K562 (cell line): ENCODE measurements around the gene GCN1. TPM values are rescaled to one million over a fixed set of nuclear protein-coding genes. Genes with fewer than 3 reads are reported as not detected.

Source experiments
- ARID2 ChIP-seq: fragments of 450-650 bp; IDR thresholded peaks from 2 replicates; pipeline ENCODE4 v1.6.1; 2017; ENCODE audit warnings: antibody characterized with exemption, mild to moderate bottlenecking
- BRCA1 ChIP-seq, 2 experiments: fragments of 450-650 bp in 1 of 2; sonication (generic) in 1 of 2; formaldehyde crosslinking in 1 of 2; IDR thresholded peaks; 2 replicates each; pipeline versions ENCODE4 v1.5.0 to v1.6.1; 2017 to 2020; ENCODE audit warnings: mild to moderate bottlenecking in 1 of 2, missing genetic modification reagents in 1 of 2
- CBX3 ChIP-seq, 2 experiments: IDR thresholded peaks; 1 replicate in 1 of 2; 2 replicates in 1 of 2; pipeline ENCODE4 v1.6.1; 2012; ENCODE audit warnings: inconsistent platforms in 2 of 2, low read length in 2 of 2, borderline replicate concordance in 1 of 2, control low read depth in 1 of 2
- CBX8 ChIP-seq: fragments of 200-600 bp; sonication (generic); IDR thresholded peaks from 2 replicates; pipeline ENCODE4 v1.6.1; 2012; ENCODE audit warnings: borderline replicate concordance, mixed run types, low read depth, mild to moderate bottlenecking, moderate library complexity, mixed read lengths, low read length, control low read depth, inconsistent platforms; ENCODE audit not compliant: poor library complexity, severe bottlenecking; ENCODE audit errors: extremely low read depth
- CHD4 ChIP-seq: fragments of 200-600 bp; sonication (generic); IDR thresholded peaks from 3 replicates; pipeline ENCODE4 v1.6.1; 2012; ENCODE audit warnings: low read depth, mild to moderate bottlenecking, mixed read lengths, low read length, inconsistent platforms; ENCODE audit not compliant: insufficient read depth, insufficient replicate concordance, poor library complexity, severe bottlenecking
- CREBBP ChIP-seq: IDR thresholded peaks from one replicate; pipeline ENCODE4 v1.6.1; 2012; ENCODE audit warnings: low read depth, mild to moderate bottlenecking, control low read depth, inconsistent platforms, low read length
- CSDE1 ChIP-seq, 2 experiments: fragments of 450-650 bp; IDR thresholded peaks; 2 replicates each; pipeline ENCODE4 v1.6.1; 2016; ENCODE audit warnings: mild to moderate bottlenecking in 1 of 2
- NELFE ChIP-seq: IDR thresholded peaks from 2 replicates; pipeline ENCODE4 v1.6.1; 2011; ENCODE audit warnings: mild to moderate bottlenecking; ENCODE audit not compliant: insufficient read depth, insufficient read length
- NEUROD1 ChIP-seq: fragments of 150-350 bp; IDR thresholded peaks from 2 replicates; pipeline ENCODE4 v1.6.1; 2014; ENCODE audit warnings: borderline replicate concordance, low read length, low read depth; ENCODE audit not compliant: partially characterized antibody
- PATZ1 ChIP-seq: fragments of 250-450 bp; sonication (Bioruptor Pico); IDR thresholded peaks from 2 replicates; pipeline ENCODE4 v1.5.0; 2020; ENCODE audit warnings: mild to moderate bottlenecking, borderline replicate concordance
- PHB ChIP-seq: fragments of 250-450 bp; sonication (Bioruptor Pico); IDR thresholded peaks from 2 replicates; pipeline ENCODE4 v1.5.0; 2021
- PTRF ChIP-seq: fragments of 450-650 bp; IDR thresholded peaks from 2 replicates; pipeline ENCODE4 v1.6.1; 2016; ENCODE audit warnings: mild to moderate bottlenecking, missing genetic modification characterization, missing compliant biosample characterization
- RAD21 ChIP-seq, 2 experiments: fragments of 250-450 bp in 1 of 2; fragments of 450-650 bp in 1 of 2; sonication (Bioruptor Pico) in 1 of 2; formaldehyde crosslinking in 1 of 2; IDR thresholded peaks in 1 of 2; conservative IDR thresholded peaks in 1 of 2; 2 replicates each; pipeline versions ENCODE4 v1.4.0 to v1.8.0; 2020 to 2022; ENCODE audit warnings: mild to moderate bottlenecking in 2 of 2, moderate library complexity in 1 of 2
- RBFOX2 ChIP-seq: fragments of 200-400 bp; formaldehyde crosslinking; IDR thresholded peaks from 2 replicates; pipeline ENCODE4 v1.6.1; 2017; ENCODE audit warnings: low read depth, mild to moderate bottlenecking, low read length, moderate library complexity
- SNIP1 ChIP-seq: fragments of 450-650 bp; IDR thresholded peaks from 2 replicates; pipeline ENCODE4 v1.7.1; 2017; ENCODE audit warnings: low read depth, mild to moderate bottlenecking
- TAL1 ChIP-seq: fragments of 450-650 bp; IDR thresholded peaks from 2 replicates; pipeline ENCODE4 v1.6.1; 2016; ENCODE audit warnings: mild to moderate bottlenecking
- XRCC5 ChIP-seq: fragments of 200-400 bp; formaldehyde crosslinking; IDR thresholded peaks from 2 replicates; pipeline ENCODE4 v1.6.1; 2017; ENCODE audit warnings: low read depth, mild to moderate bottlenecking, low read length
- ZBTB26 ChIP-seq: fragments of 450-650 bp; formaldehyde crosslinking; IDR thresholded peaks from 2 replicates; pipeline ENCODE4 v1.4.0; 2022; ENCODE audit warnings: missing genetic modification characterization
- ZBTB43 ChIP-seq: sonication (generic); formaldehyde crosslinking; IDR thresholded peaks from 2 replicates; pipeline ENCODE4 v1.8.0; 2023; ENCODE audit warnings: mild to moderate bottlenecking, missing genetic modification reagents
- ZBTB49 ChIP-seq: sonication (generic); formaldehyde crosslinking; IDR thresholded peaks from 2 replicates; pipeline ENCODE4 v1.8.0; 2022; ENCODE audit warnings: missing genetic modification reagents, mild to moderate bottlenecking, borderline replicate concordance
- ZNF224 ChIP-seq: sonication (generic); formaldehyde crosslinking; IDR thresholded peaks from 2 replicates; pipeline ENCODE4 v1.8.0; 2022; ENCODE audit warnings: mild to moderate bottlenecking, missing genetic modification reagents
- polyA plus RNA-seq, 8 experiments: library from polyadenylated mRNA; depleted of rRNA in 4 of 8; stranded (reverse) in 5 of 8; unstranded in 3 of 8; fragments of >200 nt; fragmentation: Nextera tagmentation in 2 of 8; fragmentation: Illumina TruSeq in 1 of 8; extraction: Ambion mirVana in 2 of 8; extraction: Trizol in 1 of 8; gene quantifications; 2 replicates each; pipeline versions ENCODE4 v1.2.1 to v1.2.3, GENCODE V29; 2011 to 2014; ENCODE audit warnings: inconsistent platforms in 1 of 8, missing spikeins in 1 of 8
- total RNA-seq, 7 experiments: library from RNA; depleted of rRNA in 6 of 7; stranded (reverse); fragments of >200 nt in 6 of 7; fragmentation: Illumina TruSeq in 2 of 7; extraction: Trizol in 2 of 7; gene quantifications; 2 replicates each; pipeline versions ENCODE4 v1.2.1 to v1.2.3, GENCODE V29; 2011 to 2021; ENCODE audit warnings: low replicate concordance in 1 of 7

GCN1 gene
- total and polyA plus RNA-seq, 9 of the 15 experiments (the other 6 are each of a cell fraction or from before 2014, with no cell fraction given) = 11.9 to 190 (median 51.7) TPM

GRCh38 chr12:120242275-120242799 is 47.8 kb upstream of the GCN1 start (continued):
- TF ChIP-seq SNIP1 (no peak), XRCC5 (no peak), PATZ1 (no peak), BRCA1 (IDR thresholded peaks at IDR 0.05) (no peak), BRCA1 (CRISPR knock-in tag; IDR thresholded peaks at IDR 0.05) (no peak), ARID2 (no peak), CBX8 (no peak), CSDE1 (IDR thresholded peaks at IDR 0.05) (no peak), ZBTB49 (CRISPR knock-in tag) (no peak), TAL1 (peak; percentile 94), RBFOX2 (no peak), PTRF (tag) (no peak), CHD4 (no peak), ZBTB26 (no peak), RAD21 (CRISPR knock-in tag; conservative IDR thresholded peaks at IDR 0.05 in 1 of 2, IDR thresholded peaks at IDR 0.05 in 1 of 2) (peak in 1 of 2 experiments; percentile 37; a peak in 2 of 4 replicates), CREBBP (no peak), CBX3 (IDR thresholded peaks at IDR 0.05; ENCODE audit: borderline replicate concordance in 1 of 2, low read length in 2 of 2) (no peak), ZNF224 (CRISPR knock-in tag) (no peak), NELFE (no peak), PHB (CRISPR knock-in tag) (no peak), ZBTB43 (CRISPR knock-in tag) (no peak), NEUROD1 (peak; percentile 73)
